GM20000 (cell line): ENCODE results near the gene ZNF891.

Experiments
- DNase-seq: peaks from one replicate; pipeline ENCODE4 v3.0.0; 2012; ENCODE audit warnings: low spot score
- TF ChIP-seq, protein P1 (sequence below): IDR thresholded peaks from 2 replicates; pipeline ENCODE4 v1.5.1; 2012; ENCODE audit warnings: mild to moderate bottlenecking, control low read depth; ENCODE audit errors: extremely low read depth, missing control alignments

ZNF891 gene

GRCh38 chr12:133130808-133131128 is 694 bp upstream of the ZNF891 start:
- peak; percentile 16 for DNase-seq
- TF ChIP-seq, protein P1, sequence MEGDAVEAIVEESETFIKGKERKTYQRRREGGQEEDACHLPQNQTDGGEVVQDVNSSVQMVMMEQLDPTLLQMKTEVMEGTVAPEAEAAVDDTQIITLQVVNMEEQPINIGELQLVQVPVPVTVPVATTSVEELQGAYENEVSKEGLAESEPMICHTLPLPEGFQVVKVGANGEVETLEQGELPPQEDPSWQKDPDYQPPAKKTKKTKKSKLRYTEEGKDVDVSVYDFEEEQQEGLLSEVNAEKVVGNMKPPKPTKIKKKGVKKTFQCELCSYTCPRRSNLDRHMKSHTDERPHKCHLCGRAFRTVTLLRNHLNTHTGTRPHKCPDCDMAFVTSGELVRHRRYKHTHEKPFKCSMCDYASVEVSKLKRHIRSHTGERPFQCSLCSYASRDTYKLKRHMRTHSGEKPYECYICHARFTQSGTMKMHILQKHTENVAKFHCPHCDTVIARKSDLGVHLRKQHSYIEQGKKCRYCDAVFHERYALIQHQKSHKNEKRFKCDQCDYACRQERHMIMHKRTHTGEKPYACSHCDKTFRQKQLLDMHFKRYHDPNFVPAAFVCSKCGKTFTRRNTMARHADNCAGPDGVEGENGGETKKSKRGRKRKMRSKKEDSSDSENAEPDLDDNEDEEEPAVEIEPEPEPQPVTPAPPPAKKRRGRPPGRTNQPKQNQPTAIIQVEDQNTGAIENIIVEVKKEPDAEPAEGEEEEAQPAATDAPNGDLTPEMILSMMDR = no peak

DNA sequence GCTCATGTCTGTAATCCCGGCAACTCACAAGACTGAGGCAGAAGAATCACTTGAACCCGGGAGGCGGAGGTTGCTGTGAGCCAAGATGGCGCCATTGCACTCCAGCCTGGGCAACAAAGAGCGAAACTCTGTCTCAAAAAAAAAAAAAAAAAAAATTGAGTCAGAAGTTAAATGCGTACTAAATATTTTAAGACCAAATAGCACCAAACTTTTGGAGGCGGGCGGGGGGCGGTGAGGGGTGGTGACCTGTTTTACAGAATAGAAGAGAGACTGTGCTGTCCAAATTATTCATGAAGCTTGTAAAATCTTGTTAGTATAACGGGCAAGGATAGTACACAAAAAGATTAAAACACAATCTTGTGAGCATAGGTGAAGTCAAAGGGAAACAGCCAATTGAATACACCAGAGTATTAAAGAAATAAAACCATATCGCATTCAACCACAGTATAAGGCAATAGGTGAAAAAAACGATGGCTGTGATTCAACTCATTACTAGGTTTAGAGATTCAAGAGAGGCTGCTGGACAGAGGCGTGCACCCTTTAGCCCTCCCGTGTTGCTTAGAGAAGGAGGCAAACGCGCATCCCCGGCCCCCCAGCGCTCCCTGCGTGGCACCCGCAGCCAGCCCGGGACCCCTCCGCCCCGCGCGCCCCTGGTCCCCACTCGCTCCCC is 571 bp downstream of the ZNF891 start:
- TF ChIP-seq, protein P1 = no peak
- DNase-seq = no peak

DNA sequence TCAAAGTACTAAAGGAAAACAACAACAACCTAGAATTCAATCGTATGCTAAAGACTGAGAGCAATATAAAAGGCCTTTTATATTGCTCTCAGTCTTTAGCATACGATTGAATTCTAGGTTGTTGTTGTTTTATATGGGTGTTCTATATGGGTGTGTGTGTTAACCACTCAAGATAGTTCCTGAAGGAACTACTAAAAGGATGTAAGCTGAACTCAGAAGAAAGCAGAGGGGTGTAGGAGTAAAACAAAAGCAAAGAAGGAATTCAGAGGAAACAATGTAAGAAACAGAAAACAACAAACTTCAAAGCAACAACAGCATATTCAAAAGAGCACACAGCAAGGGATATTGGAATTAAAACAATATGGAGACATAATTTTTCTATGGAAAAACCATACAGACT is 5.4 kb downstream of the ZNF891 start:
- TF ChIP-seq, protein P1 = no peak
- DNase-seq = no peak

DNA sequence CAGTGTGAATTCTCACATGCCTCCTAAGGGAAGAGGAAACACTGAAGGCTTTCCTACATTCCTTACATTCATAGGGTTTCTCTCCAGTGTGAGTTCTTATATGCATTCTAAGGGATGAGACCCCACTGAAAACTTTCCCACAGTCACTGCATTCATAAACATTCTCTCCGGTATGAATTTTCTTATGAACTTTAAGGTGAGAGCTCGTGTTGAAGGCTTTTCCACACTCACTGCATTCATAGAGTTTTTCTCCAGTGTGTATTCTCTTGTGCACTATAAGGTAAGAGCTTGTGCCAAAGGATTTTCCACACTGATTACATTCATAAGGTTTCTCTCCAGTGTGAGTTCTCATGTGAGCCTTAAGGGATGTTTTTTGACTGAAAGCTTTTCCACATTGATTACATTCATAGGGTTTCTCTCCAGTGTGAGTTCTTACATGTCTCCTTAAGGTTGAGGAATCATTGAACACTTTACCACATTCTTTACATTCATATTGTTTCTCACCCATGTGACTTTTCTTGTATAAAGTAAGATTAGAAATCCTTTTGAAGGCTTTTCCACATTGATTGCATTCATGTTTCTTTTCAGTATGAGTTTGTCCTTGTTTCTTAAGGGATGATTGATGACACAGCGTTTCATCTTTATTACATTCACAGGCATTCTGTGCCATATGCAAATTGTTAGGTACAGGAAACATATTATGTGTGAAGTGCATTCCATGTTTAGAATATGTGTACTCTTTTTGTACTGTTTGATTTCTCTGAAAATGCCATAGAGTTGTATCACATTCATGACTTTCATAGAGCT is 9.5 kb downstream of the ZNF891 start:
- TF ChIP-seq, protein P1 = no peak

GRCh38 chr12:133108150-133108549 is 21.9 kb downstream of the ZNF891 start:
- DNase-seq = no peak
- TF ChIP-seq, protein P1 = no peak

More for the DNA sequence above, 9.5 kb downstream of the ZNF891 start:
- no peak for DNase-seq

- DNase-seq = no peak
- TF ChIP-seq, protein P1 = no peak
Measured at GRCh38 chr12:133107121-133107520, 23.0 kb downstream of the ZNF891 start.

DNA sequence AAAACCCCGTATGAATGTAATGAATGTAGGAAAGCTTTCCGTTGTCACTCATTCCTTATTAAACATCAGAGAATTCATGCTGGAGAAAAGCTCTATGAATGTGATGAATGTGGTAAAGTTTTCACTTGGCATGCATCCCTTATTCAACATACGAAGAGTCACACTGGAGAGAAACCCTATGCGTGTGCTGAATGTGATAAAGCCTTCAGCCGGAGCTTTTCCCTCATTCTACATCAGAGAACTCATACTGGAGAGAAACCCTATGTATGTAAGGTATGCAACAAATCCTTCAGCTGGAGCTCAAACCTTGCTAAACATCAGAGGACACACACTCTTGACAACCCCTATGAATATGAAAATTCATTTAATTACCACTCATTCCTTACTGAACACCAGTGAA is 23.8 kb downstream of the ZNF891 start:
- DNase-seq = no peak

More for the DNA sequence above, 23.8 kb downstream of the ZNF891 start:
- TF ChIP-seq, protein P1 = no peak
